Type B pancreatic cell (in vitro differentiated cells): Measurements from ENCODE around the gene IQSEC2. TPM values are rescaled to one million over a fixed set of nuclear protein-coding genes. Genes with fewer than 3 reads are reported as not detected.

Experiments used
- DNase-seq: peaks from one replicate; pipeline ENCODE4 v3.0.0; 2021; ENCODE audit warnings: mixed read lengths; ENCODE audit not compliant: unreplicated experiment; ENCODE audit errors: extremely low spot score
- H3K27ac Mint-ChIP-seq: 2 replicates; pipeline ENCODE4 v1.8.0; 2021; ENCODE audit warnings: mild to moderate bottlenecking, mixed read lengths
- H3K27me3 Mint-ChIP-seq: 2 replicates; pipeline ENCODE4 v1.8.0; 2021; ENCODE audit warnings: mixed read lengths
- H3K36me3 Mint-ChIP-seq: 2 replicates; pipeline ENCODE4 v1.8.0; 2021; ENCODE audit warnings: mixed read lengths
- H3K4me1 Mint-ChIP-seq: one replicate; pipeline ENCODE4 v1.8.0; 2021; ENCODE audit warnings: mixed read lengths; ENCODE audit not compliant: unreplicated experiment
- H3K4me3 Mint-ChIP-seq: 2 replicates; pipeline ENCODE4 v1.8.0; 2021; ENCODE audit warnings: mild to moderate bottlenecking, mixed read lengths
- H3K9me3 Mint-ChIP-seq: 2 replicates; pipeline ENCODE4 v1.8.0; 2021; ENCODE audit warnings: mixed read lengths
- total RNA-seq: library from RNA; stranded (reverse); gene quantifications from 2 replicates; pipeline ENCODE4 v1.2.1, GENCODE V29; 2021; ENCODE audit warnings: low replicate concordance
- TF ChIP-seq, protein P1 (sequence below): fragments of 200-600 bp; sonication (generic); conservative IDR thresholded peaks from 2 replicates; pipeline ENCODE4 v1.5.0; 2021; ENCODE audit warnings: antibody characterized with exemption, mild to moderate bottlenecking

IQSEC2 gene
- total RNA-seq, 1 donor from 2014 or later: 8.2 TPM

DNA sequence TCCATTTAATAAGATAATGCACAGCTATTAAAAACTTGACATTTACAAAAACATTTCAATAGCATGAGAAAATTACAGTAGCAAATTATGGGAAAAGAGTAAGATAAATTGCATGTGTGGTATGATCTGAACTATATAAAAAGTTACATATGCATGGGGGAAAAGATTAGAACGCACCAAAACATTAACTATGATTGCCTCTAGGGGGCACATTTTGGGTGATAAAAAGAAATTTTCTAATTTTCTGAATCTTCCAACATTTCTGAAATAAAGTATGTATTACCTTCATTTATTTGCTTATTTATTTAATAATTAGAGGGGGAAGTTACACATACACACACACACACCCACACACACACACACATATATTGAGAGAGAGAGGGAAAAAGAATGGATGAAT is 36.8 kb downstream of the IQSEC2 start:
- Mint-ChIP-seq H3K27ac (no peak overlapping the region), H3K27me3 (no peaks in the 10 kb centered on the region), H3K4me3 (no peak overlapping the region), H3K9me3 (no peaks in the 10 kb centered on the region), H3K36me3 (no peaks in the 10 kb centered on the region), H3K4me1 (no peaks in the 10 kb centered on the region)
- no peak for DNase-seq
- TF ChIP-seq, protein P1, sequence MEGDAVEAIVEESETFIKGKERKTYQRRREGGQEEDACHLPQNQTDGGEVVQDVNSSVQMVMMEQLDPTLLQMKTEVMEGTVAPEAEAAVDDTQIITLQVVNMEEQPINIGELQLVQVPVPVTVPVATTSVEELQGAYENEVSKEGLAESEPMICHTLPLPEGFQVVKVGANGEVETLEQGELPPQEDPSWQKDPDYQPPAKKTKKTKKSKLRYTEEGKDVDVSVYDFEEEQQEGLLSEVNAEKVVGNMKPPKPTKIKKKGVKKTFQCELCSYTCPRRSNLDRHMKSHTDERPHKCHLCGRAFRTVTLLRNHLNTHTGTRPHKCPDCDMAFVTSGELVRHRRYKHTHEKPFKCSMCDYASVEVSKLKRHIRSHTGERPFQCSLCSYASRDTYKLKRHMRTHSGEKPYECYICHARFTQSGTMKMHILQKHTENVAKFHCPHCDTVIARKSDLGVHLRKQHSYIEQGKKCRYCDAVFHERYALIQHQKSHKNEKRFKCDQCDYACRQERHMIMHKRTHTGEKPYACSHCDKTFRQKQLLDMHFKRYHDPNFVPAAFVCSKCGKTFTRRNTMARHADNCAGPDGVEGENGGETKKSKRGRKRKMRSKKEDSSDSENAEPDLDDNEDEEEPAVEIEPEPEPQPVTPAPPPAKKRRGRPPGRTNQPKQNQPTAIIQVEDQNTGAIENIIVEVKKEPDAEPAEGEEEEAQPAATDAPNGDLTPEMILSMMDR: peak; percentile 59

DNA sequence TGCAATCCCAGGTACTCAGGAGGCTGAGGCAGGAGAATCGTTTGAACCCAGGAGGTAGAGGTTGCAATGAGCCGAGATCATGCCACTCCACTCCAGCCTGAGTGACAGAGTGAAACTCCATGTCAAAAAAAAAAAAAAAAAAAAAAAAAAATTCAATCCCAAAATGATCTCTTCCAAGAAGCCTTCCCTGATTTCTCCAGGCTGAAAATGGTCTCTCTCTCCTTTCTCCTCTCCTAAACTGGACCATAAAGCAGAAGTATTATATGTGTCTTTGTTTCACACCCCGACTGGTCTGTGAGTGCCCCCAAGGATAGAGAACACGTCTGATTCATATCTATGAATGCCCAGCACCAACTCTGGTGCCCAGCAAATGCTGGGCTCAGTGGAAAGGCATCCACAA is 39.1 kb downstream of the IQSEC2 start:
- Mint-ChIP-seq H3K27ac (no peak overlapping the region), H3K4me3 (no peak overlapping the region), H3K36me3 (no peaks in the 10 kb centered on the region), H3K27me3 (no peaks in the 10 kb centered on the region), H3K9me3 (no peaks in the 10 kb centered on the region), H3K4me1 (no peaks in the 10 kb centered on the region)
- no peak for DNase-seq
- TF ChIP-seq, protein P1: no peak

DNA sequence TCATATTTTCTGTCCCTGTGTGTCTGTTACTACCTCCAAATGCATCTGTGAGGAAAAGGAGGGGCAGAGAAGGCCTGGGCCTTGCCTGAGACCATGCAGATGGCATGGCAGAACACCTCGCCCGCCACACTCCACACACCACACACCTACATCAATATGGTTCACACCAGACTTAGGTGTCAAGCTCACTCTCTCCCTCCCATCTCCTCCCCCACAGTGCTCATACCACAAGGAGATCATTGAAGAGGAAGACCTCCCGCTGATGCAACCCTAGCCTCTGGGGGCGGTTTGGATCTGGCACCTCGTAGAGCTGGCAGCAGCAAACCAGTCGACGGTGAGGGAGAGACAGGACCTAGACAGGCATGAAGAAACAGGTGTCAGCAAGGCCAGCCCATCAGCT is 39.8 kb downstream of the IQSEC2 start:
- H3K27ac Mint-ChIP-seq: no peak overlapping the region
- no peaks in the 10 kb centered on the region for H3K4me1 Mint-ChIP-seq
- no peak for DNase-seq
- H3K4me3 Mint-ChIP-seq: no peak overlapping the region
- H3K36me3 Mint-ChIP-seq: no peaks in the 10 kb centered on the region
- TF ChIP-seq, protein P1: no peak
- H3K27me3 Mint-ChIP-seq: no peaks in the 10 kb centered on the region
- H3K9me3 Mint-ChIP-seq: no peaks in the 10 kb centered on the region

DNA sequence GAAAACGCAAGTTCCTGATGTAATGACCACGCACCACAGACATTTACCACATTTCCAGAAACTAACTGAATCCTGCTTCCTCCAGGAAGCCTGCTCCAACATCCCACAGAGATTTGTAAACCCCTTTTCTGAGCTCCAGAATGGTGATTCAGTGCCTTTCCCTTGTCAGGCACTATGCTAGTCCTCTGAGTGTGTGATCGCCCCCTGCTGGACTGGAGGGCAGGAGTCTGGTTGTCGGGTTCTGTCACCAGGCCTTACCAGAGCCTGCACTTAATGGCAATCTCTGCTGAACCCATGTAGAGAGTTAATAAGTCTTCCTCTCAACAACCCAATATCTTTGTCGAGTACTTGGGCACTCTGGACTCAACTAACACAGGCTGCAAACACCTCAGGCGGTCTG is 41.9 kb downstream of the IQSEC2 start:
- Mint-ChIP-seq H3K4me1 (no peaks in the 10 kb centered on the region), H3K36me3 (no peaks in the 10 kb centered on the region), H3K4me3 (no peak overlapping the region), H3K27me3 (no peaks in the 10 kb centered on the region), H3K9me3 (no peaks in the 10 kb centered on the region), H3K27ac (no peak overlapping the region)
- TF ChIP-seq, protein P1: peak; percentile 25
- DNase-seq: no peak

DNA sequence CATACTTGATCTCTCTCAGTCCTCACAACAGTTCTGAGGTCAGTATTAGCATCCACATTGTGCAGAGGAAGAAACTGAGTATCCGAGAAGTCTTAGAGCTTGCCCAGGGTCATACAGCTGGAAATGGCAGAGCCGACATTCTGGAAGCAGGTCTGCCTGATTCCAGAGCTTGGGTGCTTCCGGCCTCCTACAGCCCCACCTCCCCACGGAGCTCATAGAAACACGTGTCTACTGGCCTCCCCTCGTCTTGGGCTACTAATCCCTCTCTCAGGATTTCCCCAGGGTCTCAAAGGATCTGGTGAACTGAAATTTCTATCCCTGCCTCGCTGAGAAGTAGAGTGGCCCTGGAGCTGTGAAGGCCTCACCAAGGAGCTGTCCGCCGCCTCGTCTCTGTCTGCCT is 44.3 kb downstream of the IQSEC2 start:
- Mint-ChIP-seq H3K9me3 (no peaks in the 10 kb centered on the region), H3K4me3 (no peak overlapping the region), H3K27me3 (no peaks in the 10 kb centered on the region), H3K27ac (no peak overlapping the region), H3K4me1 (no peaks in the 10 kb centered on the region), H3K36me3 (no peaks in the 10 kb centered on the region)
- no peak for DNase-seq
- TF ChIP-seq, protein P1: no peak
